GM12878 (cell line): ENCODE results near the gene UQCC5. TPM values are rescaled to one million over a fixed set of nuclear protein-coding genes. Genes with fewer than 3 reads are reported as not detected.
A peak's percentile ranks its signal among the peaks of the same experiment; 100 is the strongest.

Experiments used
- ATAC-seq: fragments of 200-7000 bp; cut with Tn5 transposase; 3 replicates; pipeline ENCODE4 v1.9.1; 2020; ENCODE audit warnings: mild to moderate bottlenecking, moderate library complexity
- BruUV-seq: library from RNA; stranded (reverse); fragments of 400-500 nt; replicated peaks from 2 replicates; lab custom pipeline; 2021; lab: Mats Ljungman, UMichigan
- CTCF ChIA-PET: fragments of 300-600 bp; sonication (Branson Sonifier 250); formaldehyde crosslinking; extraction: SDS; loops from one replicate; lab custom pipeline; 2021; ENCODE audit warnings: inconsistent platforms; lab: Yijun Ruan, JAX
- POLR2A ChIA-PET: fragments of 350-600 bp; formaldehyde crosslinking; extraction: SDS; loops from one replicate; lab custom pipeline; 2021; ENCODE audit warnings: inconsistent platforms; lab: Charles Lee
- RAD21 ChIA-PET: fragments of 300-600 bp; sonication (Branson Sonifier 250); formaldehyde crosslinking; loops from one replicate; lab custom pipeline; 2023; ENCODE audit warnings: antibody characterized with exemption; ENCODE audit not compliant: unreplicated experiment; lab: Charles Lee
- SMC1A ChIA-PET: fragments of 300-600 bp; sonication (Branson Sonifier 250); formaldehyde crosslinking; loops from one replicate; lab custom pipeline; 2023; ENCODE audit not compliant: unreplicated experiment, uncharacterized antibody; lab: Charles Lee
- DNase-seq: peaks from one replicate; pipeline ENCODE4 v3.0.0-alpha.2; 2011; ENCODE audit warnings: low read depth, low spot score
- FAIRE-seq: peaks from 3 replicates; lab custom pipeline; 2011; peaks lifted over from hg19 to GRCh38; lab: Jason Lieb, UNC
- H2AFZ ChIP-seq: 2 replicates; pipeline ENCODE4 v1.6.0; 2011; ENCODE audit warnings: low read depth, low read length, control low read depth; ENCODE audit not compliant: control insufficient read depth
- H3K27ac ChIP-seq: 2 replicates; pipeline ENCODE4 v1.5.1; 2011; ENCODE audit warnings: control low read depth; ENCODE audit not compliant: control insufficient read depth, insufficient read depth
- H3K27me3 ChIP-seq, 2 experiments: replicated peaks in 1 of 2; 2 replicates each; pipeline versions ENCODE4 v1.6.0 to v1.6.1; 2011; ENCODE audit warnings: low read length in 1 of 2; ENCODE audit not compliant: control insufficient read depth in 2 of 2, insufficient read depth in 2 of 2
- H3K36me3 ChIP-seq, 2 experiments: 2 replicates each; pipeline ENCODE4 v1.5.1; 2011; ENCODE audit warnings: low read length in 1 of 2; ENCODE audit not compliant: control insufficient read depth in 2 of 2, insufficient read depth in 2 of 2
- H3K4me1 ChIP-seq: 2 replicates; pipeline ENCODE4 v1.6.1; 2011; ENCODE audit warnings: mild to moderate bottlenecking, low read length, moderate library complexity, mixed read lengths; ENCODE audit not compliant: control insufficient read depth, insufficient read depth
- H3K4me2 ChIP-seq: 2 replicates; pipeline ENCODE4 v1.6.0; 2011; ENCODE audit warnings: control low read depth; ENCODE audit not compliant: control insufficient read depth, insufficient read depth
- H3K4me3 ChIP-seq: fragments of 200-600 bp; sonication (generic); 2 replicates; pipeline ENCODE4 v1.5.1; 2016
- H3K79me2 ChIP-seq: 2 replicates; pipeline ENCODE4 v1.6.0; 2011; ENCODE audit warnings: low read length; ENCODE audit not compliant: control insufficient read depth, insufficient read depth
- H3K9ac ChIP-seq: 2 replicates; pipeline ENCODE4 v1.8.0; 2011; ENCODE audit warnings: low read length, control low read depth, mixed read lengths; ENCODE audit not compliant: control insufficient read depth, insufficient read depth
- H3K9me3 ChIP-seq: replicated peaks from 3 replicates; pipeline ENCODE4 v1.5.1; 2011; ENCODE audit warnings: mild to moderate bottlenecking, low read length; ENCODE audit not compliant: control insufficient read depth, insufficient read depth
- H4K20me1 ChIP-seq: 2 replicates; pipeline ENCODE4 v1.6.0; 2011; ENCODE audit not compliant: control insufficient read depth, insufficient read depth
- ASH2L ChIP-seq: fragments of 300-600, 200-600 bp; sonication (generic); IDR thresholded peaks from 2 replicates; pipeline ENCODE4 v1.6.1; 2017; ENCODE audit warnings: low read depth, mild to moderate bottlenecking, borderline replicate concordance
- BMI1 ChIP-seq: fragments of 450-650 bp; IDR thresholded peaks from 2 replicates; pipeline ENCODE4 v1.6.1; 2016; ENCODE audit warnings: mild to moderate bottlenecking, moderate library complexity, borderline replicate concordance
- NR2F1 ChIP-seq: fragments of 450-650 bp; conservative IDR thresholded peaks from 2 replicates; pipeline ENCODE4 v1.6.1; 2017; ENCODE audit warnings: mild to moderate bottlenecking
- RCOR1 ChIP-seq: conservative IDR thresholded peaks from 2 replicates; pipeline ENCODE4 v1.6.1; 2012; ENCODE audit warnings: low read depth, low read length, improper control_type of control experiment
- SIN3A ChIP-seq: IDR thresholded peaks from 2 replicates; pipeline ENCODE4 v1.6.1; 2012; ENCODE audit warnings: low read depth, low read length, improper control_type of control experiment
- SIX5 ChIP-seq: IDR thresholded peaks from 2 replicates; pipeline ENCODE4 v1.6.1; 2011; ENCODE audit warnings: mild to moderate bottlenecking, low read depth, low read length, moderate library complexity; ENCODE audit not compliant: severe bottlenecking
- SMAD5 ChIP-seq: IDR thresholded peaks from 2 replicates; pipeline ENCODE4 v1.6.1; 2016; ENCODE audit warnings: antibody characterized with exemption, low read depth
- WRNIP1 ChIP-seq: IDR thresholded peaks from 2 replicates; pipeline ENCODE4 v1.6.1; 2011; ENCODE audit warnings: low read depth, low read length, improper control_type of control experiment, borderline replicate concordance
- WGBS: methylation state at CpG from one replicate; pipeline ENCODE4 v1.1.6; 2016; ENCODE audit warnings: low lambda C conversion rate; ENCODE audit not compliant: insufficient replicate concordance, insufficient coverage; ENCODE audit errors: missing lambda C conversion rate; 5-methylcytosine and 5-hydroxymethylcytosine counted together
- in situ Hi-C: fragments of 300-500 bp; cut with MboI; formaldehyde crosslinking; loops from 9 replicates; pipeline ENCODE4 v1.14.3; 2018; ENCODE audit warnings: mixed read lengths
- intact Hi-C: fragments of 100-400 bp; cut with micrococcal nuclease; formaldehyde crosslinking; loops from one replicate; pipeline ENCODE4 v1.14.2; 2022; ENCODE audit not compliant: unreplicated experiment
- polyA plus RNA-seq, 11 experiments: library from polyadenylated mRNA; depleted of rRNA in 4 of 11; unstranded in 6 of 11; stranded (reverse) in 5 of 11; fragments of >200 nt; fragmentation: Nextera tagmentation in 4 of 11; fragmentation: Illumina TruSeq in 1 of 11; extraction: Ambion mirVana in 4 of 11; extraction: Trizol in 1 of 11; gene quantifications; 1 replicate in 1 of 11; 2 replicates in 10 of 11; pipeline versions ENCODE4 v1.2.1 to v1.2.3, GENCODE V29; 2011 to 2016; ENCODE audit warnings: inconsistent platforms in 2 of 11, missing spikeins in 2 of 11, low read depth in 1 of 11
- total RNA-seq, 4 experiments: library from RNA; depleted of rRNA in 3 of 4; stranded (reverse); fragments of >200 nt in 3 of 4; fragmentation: Illumina TruSeq in 1 of 4; extraction: Trizol in 1 of 4; gene quantifications; 2 replicates each; pipeline versions ENCODE4 v1.2.1 to v1.2.3, GENCODE V29; 2013 to 2021
- TF ChIP-seq, protein P1 (sequence below), 3 experiments: IDR thresholded peaks in 2 of 3; conservative IDR thresholded peaks in 1 of 3; 2 replicates each; pipeline ENCODE4 v1.5.1; 2011; ENCODE audit warnings: low read depth in 3 of 3, low read length in 3 of 3, mild to moderate bottlenecking in 3 of 3, control low read depth in 2 of 3, moderate library complexity in 2 of 3, inconsistent platforms in 1 of 3, mixed read lengths in 1 of 3; ENCODE audit not compliant: control insufficient read depth in 2 of 3, insufficient read depth in 1 of 3; ENCODE audit errors: extremely low read depth in 1 of 3
- TF ChIP-seq, protein P2 (sequence below): fragments of 450-650 bp; conservative IDR thresholded peaks from 2 replicates; pipeline ENCODE4 v1.6.1; 2017; ENCODE audit warnings: mild to moderate bottlenecking, moderate library complexity
- TF ChIP-seq, protein P3 (sequence below): fragments of 450-650 bp; IDR thresholded peaks from 2 replicates; pipeline ENCODE4 v1.6.1; 2014; ENCODE audit warnings: mild to moderate bottlenecking

Gene UQCC5
- total and polyA plus RNA-seq, 10 of the 15 experiments (the other 5 are each of a cell fraction or from before 2014, with no cell fraction given): 15.1 to 84.8 (median 28.0) TPM

DNA sequence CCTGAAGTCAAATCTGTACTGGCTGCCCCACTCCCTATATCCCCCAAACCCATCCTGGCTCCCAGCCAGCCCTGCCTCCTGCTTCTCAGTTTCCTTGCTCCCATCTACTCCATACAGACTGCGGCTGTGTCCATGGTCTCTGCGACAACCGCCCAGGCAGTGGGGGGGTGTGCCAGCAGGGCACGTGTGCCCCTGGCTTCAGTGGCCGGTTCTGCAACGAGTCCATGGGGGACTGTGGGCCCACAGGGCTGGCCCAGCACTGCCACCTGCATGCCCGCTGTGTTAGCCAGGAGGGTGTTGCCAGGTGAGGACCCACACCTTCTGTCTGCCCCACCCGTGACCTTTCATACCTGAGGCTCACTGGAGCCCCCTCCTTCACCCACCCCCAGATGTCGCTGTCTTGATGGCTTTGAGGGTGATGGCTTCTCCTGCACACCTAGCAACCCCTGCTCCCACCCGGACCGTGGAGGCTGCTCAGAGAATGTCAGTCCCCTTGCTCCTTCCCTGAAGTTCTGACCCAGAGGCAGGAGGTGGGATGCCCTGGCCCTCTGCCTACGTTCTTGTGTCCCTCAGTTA is 26.6 kb upstream of the UQCC5 start:
- no peak overlapping the region for H3K27ac ChIP-seq
- ChIA-PET CTCF (no interaction called here), RAD21 (no interaction called here), SMC1A (no interaction called here), POLR2A (no interaction called here)
- H3K27me3 ChIP-seq: no peaks in the 10 kb centered on the region; a peak in 1 of 4 replicates
- no peaks in the 10 kb centered on the region for H3K9me3 ChIP-seq
- ATAC-seq (peak; percentile 36; the same call in 2 of the 3 replicates), FAIRE-seq (no peak), DNase-seq (no peak)
- no peak for TF ChIP-seq SIN3A
- TF ChIP-seq, protein P1, sequence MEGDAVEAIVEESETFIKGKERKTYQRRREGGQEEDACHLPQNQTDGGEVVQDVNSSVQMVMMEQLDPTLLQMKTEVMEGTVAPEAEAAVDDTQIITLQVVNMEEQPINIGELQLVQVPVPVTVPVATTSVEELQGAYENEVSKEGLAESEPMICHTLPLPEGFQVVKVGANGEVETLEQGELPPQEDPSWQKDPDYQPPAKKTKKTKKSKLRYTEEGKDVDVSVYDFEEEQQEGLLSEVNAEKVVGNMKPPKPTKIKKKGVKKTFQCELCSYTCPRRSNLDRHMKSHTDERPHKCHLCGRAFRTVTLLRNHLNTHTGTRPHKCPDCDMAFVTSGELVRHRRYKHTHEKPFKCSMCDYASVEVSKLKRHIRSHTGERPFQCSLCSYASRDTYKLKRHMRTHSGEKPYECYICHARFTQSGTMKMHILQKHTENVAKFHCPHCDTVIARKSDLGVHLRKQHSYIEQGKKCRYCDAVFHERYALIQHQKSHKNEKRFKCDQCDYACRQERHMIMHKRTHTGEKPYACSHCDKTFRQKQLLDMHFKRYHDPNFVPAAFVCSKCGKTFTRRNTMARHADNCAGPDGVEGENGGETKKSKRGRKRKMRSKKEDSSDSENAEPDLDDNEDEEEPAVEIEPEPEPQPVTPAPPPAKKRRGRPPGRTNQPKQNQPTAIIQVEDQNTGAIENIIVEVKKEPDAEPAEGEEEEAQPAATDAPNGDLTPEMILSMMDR (IDR thresholded peaks at IDR 0.05 in 2 of 3, conservative IDR thresholded peaks at IDR 0.05 in 1 of 3; ENCODE audit: control insufficient read depth in 2 of 3, extremely low read depth in 1 of 3, insufficient read depth in 1 of 3, low read depth in 3 of 3, low read length in 3 of 3): peak in 2 of 3 experiments; percentile 23 to 24; a peak in 1 of 6 replicates
- H2AFZ ChIP-seq: no peak overlapping the region
- H3K9ac ChIP-seq: no peak overlapping the region
- H3K4me2 ChIP-seq: no peak overlapping the region
- H4K20me1 ChIP-seq: no peaks in the 10 kb centered on the region
- no TSS peak for BruUV-seq
- 45% methylated on average over 12 of the region's 12 CpGs for WGBS
- no peaks in the 10 kb centered on the region for H3K36me3 ChIP-seq
- H3K4me1 ChIP-seq: no peaks in the 10 kb centered on the region
- H3K4me3 ChIP-seq: no peak overlapping the region
- H3K79me2 ChIP-seq: no peaks in the 10 kb centered on the region
- in situ Hi-C loops: no loop called here
- intact Hi-C loops: no loop called here

DNA sequence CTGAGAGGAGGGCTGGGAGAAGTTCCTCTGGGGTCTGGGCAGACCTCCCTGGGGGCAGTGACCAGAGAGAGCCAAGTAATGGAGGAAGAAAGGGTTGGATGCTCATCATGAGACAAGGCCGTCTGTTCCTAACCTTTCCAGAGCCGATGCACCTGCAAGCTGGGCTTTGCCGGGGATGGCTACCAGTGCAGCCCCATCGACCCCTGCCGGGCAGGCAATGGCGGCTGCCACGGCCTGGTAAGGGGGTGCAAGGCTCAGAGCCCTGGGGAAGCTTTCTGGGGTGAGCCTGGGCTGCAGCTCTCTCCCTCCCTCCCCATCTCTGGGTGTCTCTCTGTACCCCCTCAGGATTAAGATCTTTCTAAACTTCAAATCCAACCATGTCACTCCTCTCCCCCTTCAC is 24.9 kb upstream of the UQCC5 start:
- CTCF ChIA-PET: no interaction called here
- H3K27me3 ChIP-seq: no peaks in the 10 kb centered on the region; a peak in 2 of 4 replicates
- no peak for DNase-seq
- H4K20me1 ChIP-seq: no peaks in the 10 kb centered on the region
- in situ Hi-C loops: no loop called here
- BruUV-seq: no TSS peak
- no peaks in the 10 kb centered on the region for H3K79me2 ChIP-seq
- FAIRE-seq: no peak
- no peaks in the 10 kb centered on the region for H3K4me1 ChIP-seq
- 29% methylated on average over 7 of the region's 7 CpGs for WGBS
- H3K36me3 ChIP-seq: no peaks in the 10 kb centered on the region
- H2AFZ ChIP-seq: no peak overlapping the region
- ATAC-seq: no peak
- RAD21 ChIA-PET: no interaction called here
- no peak overlapping the region for H3K27ac ChIP-seq
- SMC1A ChIA-PET: interaction anchor here (1.6 kb wide), 1 partner anchor 35 kb away, joined by 3 read pairs; no protein-coding TSS in a partner anchor
- no peak overlapping the region for H3K4me3 ChIP-seq
- no peaks in the 10 kb centered on the region for H3K9me3 ChIP-seq
- H3K9ac ChIP-seq: no peak overlapping the region
- H3K4me2 ChIP-seq: no peak overlapping the region
- intact Hi-C loops: no loop called here
- POLR2A ChIA-PET: no interaction called here
- no peak for TF ChIP-seq NR2F1
- TF ChIP-seq SIX5: no peak
- TF ChIP-seq, protein P2, sequence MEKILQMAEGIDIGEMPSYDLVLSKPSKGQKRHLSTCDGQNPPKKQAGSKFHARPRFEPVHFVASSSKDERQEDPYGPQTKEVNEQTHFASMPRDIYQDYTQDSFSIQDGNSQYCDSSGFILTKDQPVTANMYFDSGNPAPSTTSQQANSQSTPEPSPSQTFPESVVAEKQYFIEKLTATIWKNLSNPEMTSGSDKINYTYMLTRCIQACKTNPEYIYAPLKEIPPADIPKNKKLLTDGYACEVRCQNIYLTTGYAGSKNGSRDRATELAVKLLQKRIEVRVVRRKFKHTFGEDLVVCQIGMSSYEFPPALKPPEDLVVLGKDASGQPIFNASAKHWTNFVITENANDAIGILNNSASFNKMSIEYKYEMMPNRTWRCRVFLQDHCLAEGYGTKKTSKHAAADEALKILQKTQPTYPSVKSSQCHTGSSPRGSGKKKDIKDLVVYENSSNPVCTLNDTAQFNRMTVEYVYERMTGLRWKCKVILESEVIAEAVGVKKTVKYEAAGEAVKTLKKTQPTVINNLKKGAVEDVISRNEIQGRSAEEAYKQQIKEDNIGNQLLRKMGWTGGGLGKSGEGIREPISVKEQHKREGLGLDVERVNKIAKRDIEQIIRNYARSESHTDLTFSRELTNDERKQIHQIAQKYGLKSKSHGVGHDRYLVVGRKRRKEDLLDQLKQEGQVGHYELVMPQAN: no peak
- TF ChIP-seq, protein P3, sequence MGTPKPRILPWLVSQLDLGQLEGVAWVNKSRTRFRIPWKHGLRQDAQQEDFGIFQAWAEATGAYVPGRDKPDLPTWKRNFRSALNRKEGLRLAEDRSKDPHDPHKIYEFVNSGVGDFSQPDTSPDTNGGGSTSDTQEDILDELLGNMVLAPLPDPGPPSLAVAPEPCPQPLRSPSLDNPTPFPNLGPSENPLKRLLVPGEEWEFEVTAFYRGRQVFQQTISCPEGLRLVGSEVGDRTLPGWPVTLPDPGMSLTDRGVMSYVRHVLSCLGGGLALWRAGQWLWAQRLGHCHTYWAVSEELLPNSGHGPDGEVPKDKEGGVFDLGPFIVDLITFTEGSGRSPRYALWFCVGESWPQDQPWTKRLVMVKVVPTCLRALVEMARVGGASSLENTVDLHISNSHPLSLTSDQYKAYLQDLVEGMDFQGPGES: no peak
- TF ChIP-seq BMI1: no peak
- TF ChIP-seq RCOR1: no peak
- no peak for TF ChIP-seq WRNIP1
- no peak for TF ChIP-seq SMAD5
- TF ChIP-seq ASH2L: no peak
